ENCODE measurements around the gene EMP1.
A peak's percentile ranks its signal among the peaks of the same experiment; 100 is the strongest.

Gene EMP1

DNA sequence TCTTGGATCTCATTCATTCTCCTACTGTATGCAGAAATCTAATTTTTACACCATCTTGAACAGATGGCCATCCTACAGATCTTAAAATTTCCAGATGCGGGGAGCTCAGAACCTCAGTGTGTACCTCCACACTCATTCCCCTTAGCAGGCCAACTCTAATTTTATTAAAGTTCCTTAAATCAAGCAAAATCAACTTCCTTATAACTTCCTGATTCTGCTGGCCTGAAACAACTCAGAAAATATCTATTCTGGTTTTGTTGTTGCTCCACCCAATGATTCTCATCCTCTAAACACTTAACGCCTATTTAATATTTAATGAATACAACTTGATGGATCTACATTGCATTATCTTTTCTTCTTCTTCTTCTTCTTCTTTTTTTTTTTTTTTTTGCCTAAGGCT, 3.1 kb downstream of the EMP1 start:
- TF ChIP-seq, protein P1, sequence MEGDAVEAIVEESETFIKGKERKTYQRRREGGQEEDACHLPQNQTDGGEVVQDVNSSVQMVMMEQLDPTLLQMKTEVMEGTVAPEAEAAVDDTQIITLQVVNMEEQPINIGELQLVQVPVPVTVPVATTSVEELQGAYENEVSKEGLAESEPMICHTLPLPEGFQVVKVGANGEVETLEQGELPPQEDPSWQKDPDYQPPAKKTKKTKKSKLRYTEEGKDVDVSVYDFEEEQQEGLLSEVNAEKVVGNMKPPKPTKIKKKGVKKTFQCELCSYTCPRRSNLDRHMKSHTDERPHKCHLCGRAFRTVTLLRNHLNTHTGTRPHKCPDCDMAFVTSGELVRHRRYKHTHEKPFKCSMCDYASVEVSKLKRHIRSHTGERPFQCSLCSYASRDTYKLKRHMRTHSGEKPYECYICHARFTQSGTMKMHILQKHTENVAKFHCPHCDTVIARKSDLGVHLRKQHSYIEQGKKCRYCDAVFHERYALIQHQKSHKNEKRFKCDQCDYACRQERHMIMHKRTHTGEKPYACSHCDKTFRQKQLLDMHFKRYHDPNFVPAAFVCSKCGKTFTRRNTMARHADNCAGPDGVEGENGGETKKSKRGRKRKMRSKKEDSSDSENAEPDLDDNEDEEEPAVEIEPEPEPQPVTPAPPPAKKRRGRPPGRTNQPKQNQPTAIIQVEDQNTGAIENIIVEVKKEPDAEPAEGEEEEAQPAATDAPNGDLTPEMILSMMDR (IDR thresholded peaks at IDR 0.05) = no peak

DNA sequence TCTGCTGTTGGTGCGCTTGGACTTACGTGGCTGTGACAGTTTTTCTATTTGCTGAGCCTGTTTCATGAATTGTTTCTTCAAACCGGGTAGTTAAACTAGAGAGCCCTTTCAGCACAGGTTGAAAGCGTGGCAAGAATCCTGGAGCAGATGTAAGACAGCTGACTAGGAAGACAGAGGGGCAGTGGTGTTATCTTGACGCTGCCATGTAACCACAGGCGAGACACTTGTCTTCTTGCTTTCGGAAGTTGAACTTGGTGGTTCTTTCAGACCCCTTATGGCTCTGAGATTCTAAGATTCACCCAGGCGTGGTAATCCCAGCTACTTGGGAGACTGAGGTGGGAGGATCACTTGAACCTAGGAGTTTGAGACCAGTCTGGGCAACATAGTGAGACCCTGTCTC, 4.3 kb downstream of the EMP1 start:
- TF ChIP-seq, protein P1 (IDR thresholded peaks at IDR 0.05) = no peak

- TF ChIP-seq, protein P1 (IDR thresholded peaks at IDR 0.05) = no peak; the same call in 1 of the 2 replicates
Observed at GRCh38 chr12:13203034-13203922, 6.8 kb downstream of the EMP1 start.

- TF ChIP-seq, protein P1 (IDR thresholded peaks at IDR 0.05) = no peak
Observed at GRCh38 chr12:13204428-13204827, 7.9 kb downstream of the EMP1 start.

- TF ChIP-seq, protein P1 (IDR thresholded peaks at IDR 0.05) = no peak
Observed at GRCh38 chr12:13205809-13206559, 9.5 kb downstream of the EMP1 start.

DNA sequence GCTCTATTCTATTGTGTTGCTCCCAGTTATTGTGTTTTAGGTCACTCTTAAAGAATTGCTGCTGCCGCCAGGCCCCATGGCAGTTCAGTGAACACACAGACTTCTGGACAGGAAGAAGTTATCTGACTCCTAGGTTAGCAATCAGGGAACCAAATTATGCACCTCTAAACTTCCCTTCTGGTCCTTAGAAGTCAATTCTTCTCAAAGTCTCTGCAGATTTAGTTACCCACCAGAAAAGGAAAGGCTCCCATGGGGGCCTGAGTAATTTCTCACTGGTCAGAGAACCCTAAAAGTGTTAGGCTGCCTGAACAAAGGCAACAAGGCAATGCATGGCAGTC, 10.0 kb downstream of the EMP1 start:
- TF ChIP-seq, protein P1 (IDR thresholded peaks at IDR 0.05) = no peak

DNA sequence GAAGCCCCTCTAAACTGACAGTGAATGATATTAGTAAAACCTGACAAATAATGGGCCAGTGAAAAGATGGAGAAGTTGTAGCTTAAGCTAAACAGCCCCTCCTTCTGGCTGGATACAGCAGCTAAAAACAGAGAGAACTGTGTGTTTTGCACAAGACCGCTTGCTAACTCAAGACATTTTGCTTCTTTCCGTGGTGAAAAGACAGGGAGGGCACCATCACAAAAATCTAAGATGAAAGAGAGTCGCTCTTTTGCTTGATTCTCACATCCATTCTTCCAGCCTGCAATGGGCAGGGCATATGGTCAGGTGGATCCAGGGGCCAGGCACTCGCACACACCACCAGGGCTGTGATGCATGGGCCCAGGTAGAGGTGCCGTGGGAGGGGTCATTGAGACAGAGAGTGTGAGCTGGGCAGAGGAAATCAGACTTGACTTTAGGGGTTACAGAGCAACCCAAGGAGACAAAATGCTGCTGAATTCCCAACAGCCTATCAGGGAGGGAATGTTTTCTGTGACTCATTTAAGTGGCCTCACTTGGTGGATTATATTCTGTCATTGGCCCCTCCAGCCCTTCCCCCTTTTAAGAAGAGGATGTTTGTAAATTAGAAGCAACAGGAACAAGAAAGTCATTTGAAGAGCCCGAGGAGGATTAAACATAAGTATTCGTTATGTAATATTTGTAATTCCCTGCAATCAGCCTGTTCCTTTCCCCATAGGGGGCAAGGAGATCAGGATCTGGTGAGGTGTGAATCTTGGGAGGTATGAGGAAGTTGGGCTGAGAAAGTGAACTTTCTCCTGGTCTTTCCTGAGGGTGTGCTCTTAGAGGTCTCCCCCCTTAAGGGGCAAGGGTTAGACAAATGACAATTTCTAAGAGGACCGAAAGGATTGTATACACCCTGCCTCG, 12.3 kb downstream of the EMP1 start:
- TF ChIP-seq, protein P1 (IDR thresholded peaks at IDR 0.05) = peak; percentile 72

All from LNCAP (cell line).